SK-N-MC (cell line): Measurements from ENCODE around the gene MICU1.

ENCODE experiments used
- EZH2 ChIP-seq: fragments of 200-600 bp; sonication (generic); IDR thresholded peaks from one replicate; pipeline ENCODE4 v1.6.1; 2017; ENCODE audit warnings: antibody characterized with exemption
- POLR2AphosphoS5 ChIP-seq: IDR thresholded peaks from 2 replicates; pipeline ENCODE4 v1.6.1; 2012; ENCODE audit warnings: mild to moderate bottlenecking, low read depth, low read length, borderline replicate concordance

- TF ChIP-seq EZH2 (no peak), POLR2AphosphoS5 (no peak)
Measured at GRCh38 chr10:72654720-72655119, 28.8 kb upstream of the MICU1 start.
